ENCODE results near the gene BNC2. TPM values are rescaled to one million over a fixed set of nuclear protein-coding genes. Genes with fewer than 3 reads are reported as not detected.

BNC2 gene
- total and polyA plus RNA-seq, 2 experiments from 2014 or later = 13.8 to 18.5 TPM

- no peak for DNase-seq
- in situ Hi-C loops (cut with MboI) = no loop called here
- no peak overlapping the region for H3K4me2 ChIP-seq (ENCODE audit: unreplicated experiment)
These were observed 318.2 kb downstream of the BNC2 start for GRCh38 chr9:16552252-16552651.

GRCh38 chr9:16551692-16552091 is 318.8 kb downstream of the BNC2 start:
- DNase-seq = no peak
- Histone ChIP-seq H3K79me2 (ENCODE audit: insufficient read depth) (peaks cover 25% of the 10 kb centered on the region), H3K9me2 (ENCODE audit: insufficient read depth) (no peaks in the 10 kb centered on the region), H3K4me3 (no peak overlapping the region), H2AFZ (no peak overlapping the region), H3K36me3 (ENCODE audit: low read depth) (peaks cover 3% of the 10 kb centered on the region; the same call in 1 of the 2 replicates), H3K4me2 (ENCODE audit: unreplicated experiment) (no peak overlapping the region), H3K27me3 (replicated peaks; ENCODE audit: insufficient read depth) (no peaks in the 10 kb centered on the region), H4K20me1 (ENCODE audit: insufficient read depth) (no peaks in the 10 kb centered on the region), H3K9me3 (ENCODE audit: low read depth) (no peaks in the 10 kb centered on the region), H3K9ac (no peak overlapping the region), H3K4me1 (ENCODE audit: insufficient read depth) (no peaks in the 10 kb centered on the region), H3F3A (ENCODE audit: insufficient read depth) (no peaks in the 10 kb centered on the region), H3K27ac (no peak overlapping the region)
- TF ChIP-seq EZH2 (IDR thresholded peaks at IDR 0.05; ENCODE audit: insufficient read depth, poor library complexity, severe bottlenecking) (no peak), EZH2phosphoT487 (IDR thresholded peaks at IDR 0.05; ENCODE audit: insufficient read depth, low read depth) (no peak)
- WGBS, 2 experiments (ENCODE audit: low coverage in 1 of 2, low lambda C conversion rate in 2 of 2, missing lambda C conversion rate in 2 of 2) = 95 to 100% methylated on average over 1 of the region's 1 CpG
- in situ Hi-C loops (cut with MboI) = no loop called here

More at GRCh38 chr9:16552252-16552651, 318.2 kb downstream of the BNC2 start:
- Histone ChIP-seq H3K9me2 (ENCODE audit: insufficient read depth) (no peaks in the 10 kb centered on the region), H4K20me1 (ENCODE audit: insufficient read depth) (no peaks in the 10 kb centered on the region), H3K9me3 (ENCODE audit: low read depth) (no peaks in the 10 kb centered on the region), H3K27ac (no peak overlapping the region), H3K9ac (no peak overlapping the region), H3F3A (ENCODE audit: insufficient read depth) (no peaks in the 10 kb centered on the region), H3K79me2 (ENCODE audit: insufficient read depth) (peaks cover 30% of the 10 kb centered on the region), H3K27me3 (replicated peaks; ENCODE audit: insufficient read depth) (no peaks in the 10 kb centered on the region), H3K4me1 (ENCODE audit: insufficient read depth) (no peaks in the 10 kb centered on the region), H3K4me3 (no peak overlapping the region), H2AFZ (no peak overlapping the region), H3K36me3 (ENCODE audit: low read depth) (peaks cover 3% of the 10 kb centered on the region; the same call in 1 of the 2 replicates)
- WGBS, 2 experiments (ENCODE audit: low coverage in 1 of 2, low lambda C conversion rate in 2 of 2, missing lambda C conversion rate in 2 of 2) = 84 to 86% methylated on average over 15 of the region's 15 CpGs
- TF ChIP-seq EZH2 (IDR thresholded peaks at IDR 0.05; ENCODE audit: insufficient read depth, poor library complexity, severe bottlenecking) (no peak), EZH2phosphoT487 (IDR thresholded peaks at IDR 0.05; ENCODE audit: insufficient read depth, low read depth) (no peak)

GRCh38 chr9:16545639-16546038 is 324.8 kb downstream of the BNC2 start:
- H2AFZ ChIP-seq = no peak overlapping the region
- no peaks in the 10 kb centered on the region for H3K9me2 ChIP-seq (ENCODE audit: insufficient read depth)
- TF ChIP-seq EZH2 (IDR thresholded peaks at IDR 0.05; ENCODE audit: insufficient read depth, poor library complexity, severe bottlenecking) (no peak), EZH2phosphoT487 (IDR thresholded peaks at IDR 0.05; ENCODE audit: insufficient read depth, low read depth) (no peak)
- no peaks in the 10 kb centered on the region for H3K36me3 ChIP-seq (ENCODE audit: low read depth)
- no peaks in the 10 kb centered on the region for H4K20me1 ChIP-seq (ENCODE audit: insufficient read depth)
- no peak overlapping the region for H3K9ac ChIP-seq
- peaks cover 13% of the 10 kb centered on the region for H3K4me1 ChIP-seq (ENCODE audit: insufficient read depth)
- no peak overlapping the region for H3K4me3 ChIP-seq
- no peak for DNase-seq
- H3K79me2 ChIP-seq (ENCODE audit: insufficient read depth) = peaks cover 14% of the 10 kb centered on the region
- H3K4me2 ChIP-seq (ENCODE audit: unreplicated experiment) = no peak overlapping the region
- no peaks in the 10 kb centered on the region for H3K27me3 ChIP-seq (replicated peaks; ENCODE audit: insufficient read depth)
- in situ Hi-C loops (cut with MboI) = no loop called here
- no peaks in the 10 kb centered on the region for H3K9me3 ChIP-seq (ENCODE audit: low read depth)
- H3F3A ChIP-seq (ENCODE audit: insufficient read depth) = no peaks in the 10 kb centered on the region; the same call in 1 of the 2 replicates
- H3K27ac ChIP-seq = no peak overlapping the region
- 98 to 99% methylated on average over 3 of the region's 3 CpGs for WGBS, 2 experiments (ENCODE audit: low coverage in 1 of 2, low lambda C conversion rate in 2 of 2, missing lambda C conversion rate in 2 of 2)

- Histone ChIP-seq H3K4me1 (ENCODE audit: insufficient read depth) (peaks cover 16% of the 10 kb centered on the region), H3K36me3 (ENCODE audit: low read depth) (no peaks in the 10 kb centered on the region), H3K4me3 (no peak overlapping the region), H3F3A (ENCODE audit: insufficient read depth) (no peaks in the 10 kb centered on the region; the same call in 1 of the 2 replicates), H3K27me3 (replicated peaks; ENCODE audit: insufficient read depth) (no peaks in the 10 kb centered on the region), H4K20me1 (ENCODE audit: insufficient read depth) (no peaks in the 10 kb centered on the region), H3K4me2 (ENCODE audit: unreplicated experiment) (no peak overlapping the region), H3K9ac (no peak overlapping the region), H3K9me3 (ENCODE audit: low read depth) (no peaks in the 10 kb centered on the region), H3K79me2 (ENCODE audit: insufficient read depth) (peaks cover 19% of the 10 kb centered on the region), H3K27ac (no peak overlapping the region), H2AFZ (no peak overlapping the region), H3K9me2 (ENCODE audit: insufficient read depth) (no peaks in the 10 kb centered on the region)
- TF ChIP-seq EZH2phosphoT487 (IDR thresholded peaks at IDR 0.05; ENCODE audit: insufficient read depth, low read depth) (no peak), EZH2 (IDR thresholded peaks at IDR 0.05; ENCODE audit: insufficient read depth, poor library complexity, severe bottlenecking) (no peak)
- DNase-seq = no peak
- in situ Hi-C loops (cut with MboI) = no loop called here
- 96 to 97% methylated on average over 1 of the region's 1 CpG for WGBS, 2 experiments (ENCODE audit: low coverage in 1 of 2, low lambda C conversion rate in 2 of 2, missing lambda C conversion rate in 2 of 2)
These were observed 325.6 kb downstream of the BNC2 start for GRCh38 chr9:16544842-16545241.

- no peaks in the 10 kb centered on the region for H3K9me3 ChIP-seq (ENCODE audit: low read depth)
- H2AFZ ChIP-seq = no peak overlapping the region
- H3K4me1 ChIP-seq (ENCODE audit: insufficient read depth) = peaks cover 16% of the 10 kb centered on the region
- no peak for DNase-seq
- TF ChIP-seq EZH2 (IDR thresholded peaks at IDR 0.05; ENCODE audit: insufficient read depth, poor library complexity, severe bottlenecking) = no peak
- no peak for TF ChIP-seq EZH2phosphoT487 (IDR thresholded peaks at IDR 0.05; ENCODE audit: insufficient read depth, low read depth)
- H4K20me1 ChIP-seq (ENCODE audit: insufficient read depth) = no peaks in the 10 kb centered on the region
- H3F3A ChIP-seq (ENCODE audit: insufficient read depth) = no peaks in the 10 kb centered on the region; the same call in 1 of the 2 replicates
- H3K9me2 ChIP-seq (ENCODE audit: insufficient read depth) = no peaks in the 10 kb centered on the region
- H3K27me3 ChIP-seq (replicated peaks; ENCODE audit: insufficient read depth) = no peaks in the 10 kb centered on the region
- H3K4me3 ChIP-seq = no peak overlapping the region
- in situ Hi-C loops (cut with MboI) = no loop called here
- no peaks in the 10 kb centered on the region for H3K36me3 ChIP-seq (ENCODE audit: low read depth)
- no peak overlapping the region for H3K4me2 ChIP-seq (ENCODE audit: unreplicated experiment)
- no peak overlapping the region for H3K27ac ChIP-seq
- H3K9ac ChIP-seq = no peak overlapping the region
- 65 to 75% methylated on average over 3 of the region's 3 CpGs for WGBS, 2 experiments (ENCODE audit: low coverage in 1 of 2, low lambda C conversion rate in 2 of 2, missing lambda C conversion rate in 2 of 2)
- H3K79me2 ChIP-seq (ENCODE audit: insufficient read depth) = peaks cover 20% of the 10 kb centered on the region
These were observed 326.8 kb downstream of the BNC2 start for GRCh38 chr9:16543686-16544085.

Data from GM23248 (cell line).